Measurements from ENCODE around the gene KISS1R.

KISS1R gene

GRCh38 chr19:911197-912033 is 5.7 kb upstream of the KISS1R start:
- no peak for TF ChIP-seq CTCF (IDR thresholded peaks at IDR 0.05; ENCODE audit: low read depth, low read length, missing control alignments)
- H3K4me3 ChIP-seq (replicated peaks; ENCODE audit: low read depth, low read length): peak overlapping the region; percentile 34
- DNase-seq (ENCODE audit: extremely low read depth, low read depth): no peak

- peak overlapping the region; percentile 64 for H3K4me3 ChIP-seq (replicated peaks; ENCODE audit: low read depth, low read length)
- no peak for TF ChIP-seq CTCF (IDR thresholded peaks at IDR 0.05; ENCODE audit: low read depth, low read length, missing control alignments)
- DNase-seq (ENCODE audit: extremely low read depth, low read depth): no peak
Observed at GRCh38 chr19:912181-913079, 4.7 kb upstream of the KISS1R start.

- no peak for DNase-seq (ENCODE audit: extremely low read depth, low read depth)
Observed at GRCh38 chr19:913080-913748, 3.9 kb upstream of the KISS1R start, which contains the start of gene R3HDM4. Gene R3HDM4, minus strand, starts transcription at chr19:913219. Its CDS starts 62 bp downstream, at chr19:913157.

GRCh38 chr19:916645-917322 is 349 bp upstream of the KISS1R start:
- no peak for TF ChIP-seq CTCF (IDR thresholded peaks at IDR 0.05; ENCODE audit: low read depth, low read length, missing control alignments)
- no peak for DNase-seq (ENCODE audit: extremely low read depth, low read depth)
- 0 out of 2 replicates have a peak overlapping the region, but pooled peaks have one; percentile 3 for H3K4me3 ChIP-seq (replicated peaks; ENCODE audit: low read depth, low read length)

More at GRCh38 chr19:913080-913748, 3.9 kb upstream of the KISS1R start, which contains the start of gene R3HDM4:
- TF ChIP-seq CTCF (IDR thresholded peaks at IDR 0.05; ENCODE audit: low read depth, low read length, missing control alignments): no peak
- H3K4me3 ChIP-seq (replicated peaks; ENCODE audit: low read depth, low read length): peak within 1 kb of the TSS; percentile 64

GRCh38 chr19:918152-918437 is 962 bp downstream of the KISS1R start:
- H3K4me3 ChIP-seq (replicated peaks; ENCODE audit: low read depth, low read length): no peak overlapping the region
- no peak for TF ChIP-seq CTCF (IDR thresholded peaks at IDR 0.05; ENCODE audit: low read depth, low read length, missing control alignments)
- no peak for DNase-seq (ENCODE audit: extremely low read depth, low read depth)
